Adrenal gland (tissue), 5 donors: Measurements from ENCODE around the gene DAPK2.

Experiments
- CTCF ChIP-seq, 6 experiments: fragments of 450-650 bp in 4 of 6; fragments of 200-600 bp in 2 of 6; sonication (generic) in 1 of 6; IDR thresholded peaks; 1 replicate in 5 of 6; 2 replicates in 1 of 6; pipeline versions ENCODE4 v1.5.1 to v1.8.0; 2016 to 2021; ENCODE audit warnings: antibody characterized with exemption in 6 of 6, mild to moderate bottlenecking in 2 of 6, moderate library complexity in 1 of 6
- POLR2A ChIP-seq, 2 donors: fragments of 450-650 bp; IDR thresholded peaks; one replicate each; pipeline ENCODE4 v1.6.1; 2017; ENCODE audit warnings: antibody characterized with exemption in 2 of 2, mild to moderate bottlenecking in 2 of 2, moderate library complexity in 1 of 2
- donor health status: DM: no; HTN: no; CAD: no.

GRCh38 chr15:63858448-63858847 lies 187.8 kb downstream of the DAPK2 start:
- TF ChIP-seq CTCF (IDR thresholded peaks at IDR 0.05) (no peak), POLR2A (IDR thresholded peaks at IDR 0.05) (no peak)
